ENCODE data around the gene BIRC2. TPM values are rescaled to one million over a fixed set of nuclear protein-coding genes. Genes with fewer than 3 reads are reported as not detected.

The BIRC2 gene
- total and polyA plus RNA-seq, 10 donors: 24.0 to 101 (median 46.6) TPM

DNA sequence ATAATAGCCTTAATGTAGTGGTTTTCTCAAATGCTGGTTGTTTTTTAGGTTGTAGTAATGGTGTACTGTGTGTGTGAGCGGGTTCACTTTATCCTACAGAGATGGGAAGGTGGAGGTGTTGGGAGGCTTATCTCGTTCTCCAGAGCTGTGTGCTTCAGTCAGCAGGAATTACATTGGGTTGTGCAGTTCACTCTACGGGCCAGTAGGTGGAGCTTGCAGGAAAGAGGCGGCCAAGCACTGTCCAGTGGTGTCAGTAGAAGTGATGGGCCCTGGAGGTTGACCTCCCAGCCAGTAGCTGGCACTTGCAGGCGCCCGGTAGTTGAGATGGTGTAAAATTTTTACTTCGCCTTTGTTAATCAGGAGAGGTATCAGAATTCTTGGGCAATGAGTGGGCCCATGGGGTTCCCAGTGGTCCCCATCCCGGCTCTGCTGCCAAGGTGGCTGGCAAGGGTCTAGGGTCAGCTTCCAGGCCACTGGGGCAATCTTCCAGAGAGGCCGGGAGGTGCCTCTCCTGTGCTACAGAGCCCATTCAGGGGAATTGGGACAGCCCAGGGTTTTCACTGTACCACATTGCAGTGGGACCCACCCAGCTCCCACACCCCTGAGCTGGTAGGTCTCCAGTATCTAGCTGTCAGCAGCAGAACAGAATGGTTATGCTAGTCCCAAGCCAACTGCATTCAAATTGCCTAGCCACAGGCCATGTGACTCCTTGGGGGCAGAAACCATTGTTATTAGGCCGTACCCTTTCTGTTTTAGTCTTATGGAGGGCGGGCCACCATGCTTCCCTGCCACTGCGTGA, 43.9 kb downstream of the BIRC2 start:
- no peaks in the 10 kb centered on the region for H3K9me3 ChIP-seq
- H3K27ac ChIP-seq: peak overlapping the region in 1 of 8 donors; percentile 42
- WGBS, 5 donors: 65 to 76% (median 71%) methylated on average over 12 of the region's 12 CpGs
- TF ChIP-seq, protein P1, sequence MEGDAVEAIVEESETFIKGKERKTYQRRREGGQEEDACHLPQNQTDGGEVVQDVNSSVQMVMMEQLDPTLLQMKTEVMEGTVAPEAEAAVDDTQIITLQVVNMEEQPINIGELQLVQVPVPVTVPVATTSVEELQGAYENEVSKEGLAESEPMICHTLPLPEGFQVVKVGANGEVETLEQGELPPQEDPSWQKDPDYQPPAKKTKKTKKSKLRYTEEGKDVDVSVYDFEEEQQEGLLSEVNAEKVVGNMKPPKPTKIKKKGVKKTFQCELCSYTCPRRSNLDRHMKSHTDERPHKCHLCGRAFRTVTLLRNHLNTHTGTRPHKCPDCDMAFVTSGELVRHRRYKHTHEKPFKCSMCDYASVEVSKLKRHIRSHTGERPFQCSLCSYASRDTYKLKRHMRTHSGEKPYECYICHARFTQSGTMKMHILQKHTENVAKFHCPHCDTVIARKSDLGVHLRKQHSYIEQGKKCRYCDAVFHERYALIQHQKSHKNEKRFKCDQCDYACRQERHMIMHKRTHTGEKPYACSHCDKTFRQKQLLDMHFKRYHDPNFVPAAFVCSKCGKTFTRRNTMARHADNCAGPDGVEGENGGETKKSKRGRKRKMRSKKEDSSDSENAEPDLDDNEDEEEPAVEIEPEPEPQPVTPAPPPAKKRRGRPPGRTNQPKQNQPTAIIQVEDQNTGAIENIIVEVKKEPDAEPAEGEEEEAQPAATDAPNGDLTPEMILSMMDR (IDR thresholded peaks at IDR 0.05 in 8 of 11, conservative IDR thresholded peaks at IDR 0.05 in 3 of 11): peak; percentile 79 to 93 (median 87)
- TF ChIP-seq POLR2A (IDR thresholded peaks at IDR 0.05): no peak
- TF ChIP-seq POLR2AphosphoS5 (IDR thresholded peaks at IDR 0.05): peak in 2 of 3 donors; percentile 5 to 40
- DNase-seq: peak; percentile 86
- intact Hi-C loops (cut with DNase I; ENCODE audit: low total_unique reads): loop anchor here (10.0 kb wide), 1 partner anchor 104 kb away; no protein-coding TSS in a partner anchor
- H3K4me1 ChIP-seq: peaks cover 0 to 12% (median 4%) of the 10 kb centered on the region in 6 donors
- H3K4me3 ChIP-seq: no peak overlapping the region
- H3K27me3 ChIP-seq (replicated peaks in 1 of 7): no peaks in the 10 kb centered on the region
- H3K36me3 ChIP-seq: peaks cover 0 to 91% (median 47%) of the 10 kb centered on the region in 6 donors

- intact Hi-C loops (cut with DNase I; ENCODE audit: low total_unique reads): loop anchor here (10.0 kb wide), 1 partner anchor 103 kb away; no protein-coding TSS in a partner anchor
- H3K4me3 ChIP-seq: no peak overlapping the region
- DNase-seq: no peak
- H3K9me3 ChIP-seq: no peaks in the 10 kb centered on the region
- H3K4me1 ChIP-seq: peaks cover 0 to 11% (median 4%) of the 10 kb centered on the region in 6 donors
- H3K27ac ChIP-seq: peak overlapping the region in 2 of 8 donors; percentile 16 to 42
- no peaks in the 10 kb centered on the region for H3K27me3 ChIP-seq (replicated peaks in 1 of 7)
- TF ChIP-seq, protein P1 (IDR thresholded peaks at IDR 0.05 in 8 of 11, conservative IDR thresholded peaks at IDR 0.05 in 3 of 11): no peak
- no peak for TF ChIP-seq POLR2A (IDR thresholded peaks at IDR 0.05)
- 84 to 97% (median 92%) methylated on average over 3 to 4 of the region's 4 CpGs for WGBS, 5 donors
- H3K36me3 ChIP-seq: peaks cover 0 to 87% (median 48%) of the 10 kb centered on the region in 6 donors
Observed at GRCh38 chr11:102391549-102392237, 44.7 kb downstream of the BIRC2 start.

DNA sequence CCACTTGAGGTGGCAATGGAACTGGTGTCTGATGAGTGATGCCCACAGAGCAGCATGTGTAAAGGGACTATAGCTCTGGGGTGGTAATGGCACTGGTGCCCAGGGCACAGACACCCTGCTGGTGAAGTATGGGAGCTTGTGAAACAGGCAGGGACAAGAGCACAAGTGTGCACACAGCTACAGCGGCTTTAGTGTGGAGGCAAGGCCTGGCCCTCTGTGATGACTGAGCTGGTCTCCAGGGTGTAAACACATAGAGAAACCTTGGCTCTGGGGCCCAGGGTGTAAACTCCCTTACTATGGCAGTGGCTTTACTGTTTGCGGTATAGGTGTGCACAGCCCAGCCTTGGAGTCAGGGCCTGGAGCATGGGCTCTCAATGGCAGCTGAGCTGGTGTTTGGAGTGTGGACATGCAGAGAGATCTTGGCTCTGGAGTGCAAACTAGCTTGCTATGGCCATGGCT, 46.3 kb downstream of the BIRC2 start:
- H3K27me3 ChIP-seq (replicated peaks in 1 of 7): no peaks in the 10 kb centered on the region
- H3K27ac ChIP-seq: peak overlapping the region in 2 of 8 donors; percentile 18 to 39
- peak in 2 of 3 donors; percentile 23 to 24 for TF ChIP-seq POLR2AphosphoS5 (IDR thresholded peaks at IDR 0.05)
- TF ChIP-seq, protein P1 (IDR thresholded peaks at IDR 0.05 in 8 of 11, conservative IDR thresholded peaks at IDR 0.05 in 3 of 11): no peak
- no peak overlapping the region for H3K4me3 ChIP-seq
- intact Hi-C loops (cut with DNase I; ENCODE audit: low total_unique reads): loop anchor here (10.0 kb wide), 1 partner anchor 102 kb away; no protein-coding TSS in a partner anchor
- 88 to 100% (median 96%) methylated on average over 2 of the region's 2 CpGs for WGBS, 5 donors
- H3K36me3 ChIP-seq: peaks cover 0 to 86% (median 45%) of the 10 kb centered on the region in 6 donors
- no peaks in the 10 kb centered on the region for H3K9me3 ChIP-seq
- no peak for DNase-seq
- peaks cover 0 to 21% (median 4%) of the 10 kb centered on the region in 6 donors for H3K4me1 ChIP-seq

All from spleen (tissue), 11 donors.